HK-2 (cell line): ENCODE results near the gene DNM1L.

Experiments used
- DNase-seq: peaks from one replicate; pipeline ENCODE4 v3.0.0-alpha.2; 2018; ENCODE audit not compliant: unreplicated experiment

Gene DNM1L

GRCh38 chr12:32679091-32679919 is at the start of gene DNM1L:
Gene DNM1L, plus strand, starts transcription at chr12:32679301. Its CDS starts 63 bp downstream, at chr12:32679364.
- peak; percentile 93 for DNase-seq

- DNase-seq, result no peak
These were observed 37.7 kb upstream of the DNM1L start for GRCh38 chr12:32641287-32641901.

GRCh38 chr12:32644431-32644830 is 34.7 kb upstream of the DNM1L start:
- no peak for DNase-seq

- no peak for DNase-seq
These were observed 31.8 kb upstream of the DNM1L start for GRCh38 chr12:32647275-32647674.

GRCh38 chr12:32650508-32650907 is 28.6 kb upstream of the DNM1L start:
- DNase-seq, result no peak

GRCh38 chr12:32651151-32651955 is 27.7 kb upstream of the DNM1L start:
- DNase-seq, result no peak

GRCh38 chr12:32651956-32652210 is 27.2 kb upstream of the DNM1L start:
- no peak for DNase-seq

GRCh38 chr12:32659908-32660440 is 19.1 kb upstream of the DNM1L start:
- no peak for DNase-seq

- no peak for DNase-seq
These were observed 17.4 kb upstream of the DNM1L start for GRCh38 chr12:32661706-32662105.

- DNase-seq, result no peak
These were observed 16.4 kb upstream of the DNM1L start for GRCh38 chr12:32662665-32663064.

- DNase-seq, result no peak
These were observed 13.1 kb upstream of the DNM1L start for GRCh38 chr12:32666018-32666417.

- DNase-seq, result no peak
These were observed 9.5 kb upstream of the DNM1L start for GRCh38 chr12:32669584-32669983.

- no peak for DNase-seq
These were observed 6.9 kb upstream of the DNM1L start for GRCh38 chr12:32671930-32672780.

GRCh38 chr12:32679920-32680237 is 778 bp downstream of the DNM1L start:
- no peak for DNase-seq

- no peak for DNase-seq
These were observed 1.7 kb downstream of the DNM1L start for GRCh38 chr12:32680787-32681186.

- no peak for DNase-seq
These were observed 2.2 kb downstream of the DNM1L start for GRCh38 chr12:32681272-32681671.

- DNase-seq, result no peak
These were observed 7.2 kb downstream of the DNM1L start for GRCh38 chr12:32686340-32686739.

- no peak for DNase-seq
These were observed 9.7 kb downstream of the DNM1L start for GRCh38 chr12:32688786-32689185.

- no peak for DNase-seq
These were observed 11.8 kb downstream of the DNM1L start for GRCh38 chr12:32690927-32691326.

GRCh38 chr12:32692358-32692757 is 13.3 kb downstream of the DNM1L start:
- DNase-seq, result no peak

- no peak for DNase-seq
These were observed 13.9 kb downstream of the DNM1L start for GRCh38 chr12:32693036-32693435.

GRCh38 chr12:32695787-32696186 is 16.7 kb downstream of the DNM1L start:
- DNase-seq, result no peak
